CD14-positive monocyte (primary cell): Measurements from ENCODE around the gene MEOX2. TPM values are rescaled to one million over a fixed set of nuclear protein-coding genes. Genes with fewer than 3 reads are reported as not detected.

Source experiments
- DNase-seq, 3 donors: peaks; one replicate each; pipeline ENCODE4 v3.0.0-alpha.2; 2011 to 2022
- H2AFZ ChIP-seq: 2 replicates; pipeline ENCODE4 v1.6.0; 2012; ENCODE audit warnings: mild to moderate bottlenecking, low read depth, low read length, inconsistent platforms; ENCODE audit not compliant: insufficient read depth, poor library complexity, severe bottlenecking
- H3K27ac ChIP-seq, 2 donors: 1 replicate in 1 of 2; 2 replicates in 1 of 2; pipeline ENCODE4 v1.5.1; 2012 to 2013; ENCODE audit warnings: low read length in 2 of 2, control low read depth in 1 of 2, inconsistent platforms in 1 of 2, low read depth in 1 of 2, mild to moderate bottlenecking in 1 of 2
- H3K27me3 ChIP-seq, 2 donors: one replicate each; pipeline versions ENCODE4 v1.6.0 to v1.6.1; 2011 to 2013; ENCODE audit warnings: low read length in 2 of 2; ENCODE audit not compliant: control insufficient read depth in 2 of 2, insufficient read depth in 2 of 2
- H3K36me3 ChIP-seq, 2 donors: replicated peaks in 1 of 2; 1 replicate in 1 of 2; 2 replicates in 1 of 2; pipeline versions ENCODE4 v1.5.1 to v1.6.1; 2012 to 2013; ENCODE audit warnings: low read length in 2 of 2, control low read depth in 1 of 2, inconsistent platforms in 1 of 2, mild to moderate bottlenecking in 1 of 2; ENCODE audit not compliant: insufficient read depth in 2 of 2, control insufficient read depth in 1 of 2
- H3K4me1 ChIP-seq, 2 donors: 1 replicate in 1 of 2; 2 replicates in 1 of 2; pipeline versions ENCODE4 v1.5.1 to v1.6.1; 2012 to 2013; ENCODE audit warnings: low read length in 2 of 2, control low read depth in 1 of 2, inconsistent platforms in 1 of 2, mild to moderate bottlenecking in 1 of 2, moderate library complexity in 1 of 2; ENCODE audit not compliant: insufficient read depth in 2 of 2, control insufficient read depth in 1 of 2
- H3K4me2 ChIP-seq: replicated peaks from 2 replicates; pipeline ENCODE3; 2012; ENCODE audit warnings: low read length, moderate library complexity, mild to moderate bottlenecking; ENCODE audit not compliant: poor library complexity, severe bottlenecking; ENCODE audit errors: extremely low read depth
- H3K4me3 ChIP-seq, 3 experiments: fragments of 200-600 bp in 1 of 3; sonication (generic) in 1 of 3; replicated peaks in 1 of 3; 1 replicate in 2 of 3; 2 replicates in 1 of 3; pipeline ENCODE4 v1.5.1; 2011 to 2013; ENCODE audit warnings: low read length in 3 of 3, mild to moderate bottlenecking in 3 of 3, control low read depth in 2 of 3, low read depth in 2 of 3, inconsistent platforms in 1 of 3, moderate library complexity in 1 of 3
- H3K79me2 ChIP-seq: 2 replicates; pipeline ENCODE4 v1.6.0; 2012; ENCODE audit warnings: mild to moderate bottlenecking, control low read depth, inconsistent platforms, low read length, moderate library complexity; ENCODE audit not compliant: insufficient read depth
- H3K9ac ChIP-seq: 2 replicates; pipeline ENCODE4 v1.6.0; 2017; ENCODE audit warnings: low read length, mild to moderate bottlenecking; ENCODE audit not compliant: insufficient read depth, poor library complexity, severe bottlenecking
- H3K9me3 ChIP-seq, 2 donors: replicated peaks in 1 of 2; 1 replicate in 1 of 2; 2 replicates in 1 of 2; pipeline versions ENCODE4 v1.5.1 to v1.6.1; 2012 to 2013; ENCODE audit warnings: low read length in 2 of 2, control low read depth in 1 of 2; ENCODE audit not compliant: control insufficient read depth in 1 of 2, insufficient read depth in 1 of 2
- H4K20me1 ChIP-seq: 2 replicates; pipeline ENCODE4 v1.6.0; 2012; ENCODE audit warnings: mild to moderate bottlenecking, low read length, control low read depth, moderate library complexity; ENCODE audit not compliant: insufficient read depth
- H3K27ac Mint-ChIP-seq, 7 donors: one replicate each; pipeline ENCODE4 v1.8.0; 2020; ENCODE audit warnings: mild to moderate bottlenecking in 7 of 7, mixed read lengths in 7 of 7, moderate library complexity in 6 of 7, inconsistent platforms in 2 of 7
- H3K27me3 Mint-ChIP-seq, 3 donors: one replicate each; pipeline ENCODE4 v1.8.0; 2021 to 2022; ENCODE audit warnings: low read depth in 3 of 3, mild to moderate bottlenecking in 3 of 3, mixed read lengths in 3 of 3, moderate library complexity in 3 of 3, inconsistent platforms in 1 of 3
- H3K36me3 Mint-ChIP-seq, 2 donors: one replicate each; pipeline ENCODE4 v1.8.0; 2020; ENCODE audit warnings: mixed read lengths in 2 of 2, inconsistent platforms in 1 of 2, mild to moderate bottlenecking in 1 of 2
- H3K4me1 Mint-ChIP-seq: one replicate; pipeline ENCODE4 v1.8.0; 2020; ENCODE audit warnings: mild to moderate bottlenecking, mixed read lengths
- H3K4me3 Mint-ChIP-seq, 2 donors: one replicate each; pipeline ENCODE4 v1.8.0; 2020; ENCODE audit warnings: mild to moderate bottlenecking in 2 of 2, mixed read lengths in 2 of 2, moderate library complexity in 1 of 2
- H3K9me3 Mint-ChIP-seq, 7 donors: one replicate each; pipeline ENCODE4 v1.8.0; 2020 to 2022; ENCODE audit warnings: mixed read lengths in 7 of 7, mild to moderate bottlenecking in 6 of 7, moderate library complexity in 6 of 7, inconsistent platforms in 2 of 7
- WGBS: methylation state at CpG from one replicate; pipeline ENCODE4 v1.1.5; 2013; ENCODE audit warnings: missing lambda C conversion rate; ENCODE audit not compliant: insufficient coverage; 5-methylcytosine and 5-hydroxymethylcytosine counted together
- intact Hi-C, 2 donors: fragments of 100-400 bp; cut with micrococcal nuclease; formaldehyde crosslinking; loops; one replicate each; pipeline versions ENCODE4 v1.15.0 to v1.15.1; 2023
- polyA plus RNA-seq, 3 donors: library from polyadenylated mRNA; depleted of rRNA in 1 of 3; unstranded in 2 of 3; stranded (reverse) in 1 of 3; fragments of 300-500 nt in 2 of 3; fragments of >200 nt in 1 of 3; fragmentation: Illumina TruSeq in 2 of 3; gene quantifications; 1 replicate in 2 of 3; 2 replicates in 1 of 3; pipeline ENCODE4 v1.2.3, GENCODE V29; 2012 to 2021
- TF ChIP-seq, protein P1 (sequence below): fragments of 200-600 bp; IDR thresholded peaks from one replicate; pipeline ENCODE4 v1.8.0; 2022; ENCODE audit warnings: antibody characterized with exemption, mild to moderate bottlenecking

The MEOX2 gene
- polyA plus RNA-seq, 3 donors, result not detected

DNA sequence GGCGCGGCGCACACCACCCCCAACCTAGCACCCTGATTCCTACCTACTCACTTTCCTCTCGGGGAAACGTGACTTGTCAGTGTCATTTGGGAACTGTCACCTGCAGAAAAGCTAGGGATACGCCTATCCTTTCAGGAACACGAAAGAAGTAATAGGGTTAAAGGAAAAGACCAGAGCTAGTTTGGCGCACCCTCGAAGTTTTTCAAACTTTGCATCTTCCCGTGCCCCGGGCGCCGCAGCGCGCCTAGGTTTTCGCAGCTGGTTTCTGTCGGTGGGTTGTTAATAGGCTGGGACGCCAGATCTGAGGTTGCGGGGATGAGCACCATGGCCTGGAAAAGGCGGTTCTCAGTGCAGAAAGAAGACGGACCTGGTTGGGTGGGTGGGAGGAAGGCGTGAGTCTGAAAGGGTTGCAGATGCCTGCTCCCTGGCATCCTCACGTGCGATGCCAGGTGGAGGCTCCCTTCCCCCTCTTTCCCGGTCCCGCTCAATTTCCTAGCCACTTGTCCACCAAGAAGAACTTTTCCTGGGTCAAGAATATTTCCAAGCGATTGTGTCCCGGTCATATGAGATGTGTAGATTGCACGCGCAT lies 568 bp upstream of the MEOX2 start:
- Mint-ChIP-seq H3K36me3 (peaks cover 0 to 2% of the 10 kb centered on the region in 2 donors), H3K27ac (no peak overlapping the region), H3K4me1 (peaks cover 9% of the 10 kb centered on the region), H3K27me3 (peaks cover 50 to 54% (median 52%) of the 10 kb centered on the region in 3 donors), H3K4me3 (peak overlapping the region in 1 of 2 donors; percentile 90), H3K9me3 (peaks cover 0 to 19% (median 3%) of the 10 kb centered on the region in 7 donors)
- Histone ChIP-seq H3K9ac (no peak overlapping the region), H3K36me3 (no peaks in the 10 kb centered on the region), H3K4me3 (no peak overlapping the region), H3K4me1 (no peaks in the 10 kb centered on the region), H3K79me2 (no peaks in the 10 kb centered on the region), H2AFZ (no peak overlapping the region), H3K27me3 (peaks cover 44 to 66% of the 10 kb centered on the region in 2 donors), H4K20me1 (no peaks in the 10 kb centered on the region), H3K27ac (no peak overlapping the region), H3K4me2 (no peak overlapping the region), H3K9me3 (peaks cover 0 to 24% of the 10 kb centered on the region in 2 donors)
- WGBS, result 7% methylated on average over 24 of the region's 30 CpGs
- intact Hi-C loops, result no loop called here
- no peak for DNase-seq
- TF ChIP-seq, protein P1, sequence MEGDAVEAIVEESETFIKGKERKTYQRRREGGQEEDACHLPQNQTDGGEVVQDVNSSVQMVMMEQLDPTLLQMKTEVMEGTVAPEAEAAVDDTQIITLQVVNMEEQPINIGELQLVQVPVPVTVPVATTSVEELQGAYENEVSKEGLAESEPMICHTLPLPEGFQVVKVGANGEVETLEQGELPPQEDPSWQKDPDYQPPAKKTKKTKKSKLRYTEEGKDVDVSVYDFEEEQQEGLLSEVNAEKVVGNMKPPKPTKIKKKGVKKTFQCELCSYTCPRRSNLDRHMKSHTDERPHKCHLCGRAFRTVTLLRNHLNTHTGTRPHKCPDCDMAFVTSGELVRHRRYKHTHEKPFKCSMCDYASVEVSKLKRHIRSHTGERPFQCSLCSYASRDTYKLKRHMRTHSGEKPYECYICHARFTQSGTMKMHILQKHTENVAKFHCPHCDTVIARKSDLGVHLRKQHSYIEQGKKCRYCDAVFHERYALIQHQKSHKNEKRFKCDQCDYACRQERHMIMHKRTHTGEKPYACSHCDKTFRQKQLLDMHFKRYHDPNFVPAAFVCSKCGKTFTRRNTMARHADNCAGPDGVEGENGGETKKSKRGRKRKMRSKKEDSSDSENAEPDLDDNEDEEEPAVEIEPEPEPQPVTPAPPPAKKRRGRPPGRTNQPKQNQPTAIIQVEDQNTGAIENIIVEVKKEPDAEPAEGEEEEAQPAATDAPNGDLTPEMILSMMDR, result no peak

DNA sequence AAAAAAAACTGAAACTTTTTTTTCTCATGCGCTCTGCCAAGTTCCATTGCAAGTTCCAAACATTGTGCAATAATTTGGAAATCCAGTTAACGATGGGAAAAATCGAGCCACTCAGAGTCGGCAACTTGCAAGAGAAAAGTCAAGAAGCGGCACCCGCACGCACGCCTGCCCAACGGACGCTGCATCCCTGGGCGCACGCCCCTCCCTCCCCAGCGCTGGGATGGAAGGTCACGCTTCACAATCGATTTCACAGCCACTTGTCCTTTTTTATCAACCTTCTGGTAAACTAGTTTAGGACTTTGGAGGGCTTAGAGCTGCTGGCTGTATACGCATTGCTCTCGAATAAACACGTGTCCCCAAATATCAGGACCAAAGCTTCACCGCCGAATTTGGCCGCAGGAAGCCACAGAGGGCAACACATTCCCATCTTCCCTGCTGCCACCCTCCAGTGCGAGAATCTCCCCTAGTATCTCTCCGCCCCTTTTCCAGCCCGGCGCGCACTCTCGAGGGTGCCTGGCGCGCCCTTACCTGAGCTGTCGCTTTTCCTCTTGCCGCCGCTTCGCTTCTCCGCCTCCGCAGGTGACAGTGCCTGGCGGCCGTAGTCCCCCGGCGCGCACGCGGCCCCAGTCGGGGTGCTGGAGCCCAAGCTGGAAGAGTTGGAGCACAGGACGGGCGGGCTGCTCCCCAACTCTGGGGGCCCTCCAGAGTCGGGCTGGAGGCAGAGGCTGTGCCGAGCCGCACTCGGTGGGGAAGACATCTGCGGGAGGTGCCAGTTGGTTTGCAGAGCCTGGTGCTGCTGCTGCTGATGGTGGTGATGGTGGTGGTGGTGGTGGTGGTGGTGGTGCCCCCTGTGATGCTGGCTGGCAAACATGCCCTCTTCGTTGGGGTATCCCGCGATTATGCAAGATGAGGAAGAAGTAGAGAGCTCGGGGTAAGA lies 857 bp downstream of the MEOX2 start:
- intact Hi-C loops, result no loop called here
- Histone ChIP-seq H2AFZ (no peak overlapping the region), H3K4me1 (no peaks in the 10 kb centered on the region), H3K27ac (no peak overlapping the region), H3K9me3 (peaks cover 0 to 24% of the 10 kb centered on the region in 2 donors), H3K4me2 (no peak overlapping the region), H3K36me3 (no peaks in the 10 kb centered on the region), H3K27me3 (peaks cover 44 to 66% of the 10 kb centered on the region in 2 donors), H3K9ac (no peak overlapping the region), H3K4me3 (no peak overlapping the region), H3K79me2 (no peaks in the 10 kb centered on the region), H4K20me1 (no peaks in the 10 kb centered on the region)
- no peak overlapping the region for H3K27ac Mint-ChIP-seq
- peak overlapping the region in 1 of 2 donors; percentile 90 for H3K4me3 Mint-ChIP-seq
- WGBS, result 3% methylated on average over 51 of the region's 54 CpGs
- TF ChIP-seq, protein P1, result no peak
- H3K4me1 Mint-ChIP-seq, result peaks cover 9% of the 10 kb centered on the region
- H3K36me3 Mint-ChIP-seq, result peaks cover 0 to 2% of the 10 kb centered on the region in 2 donors
- H3K9me3 Mint-ChIP-seq, result peaks cover 0 to 19% (median 3%) of the 10 kb centered on the region in 7 donors
- no peak for DNase-seq
- peaks cover 51% of the 10 kb centered on the region in 3 donors for H3K27me3 Mint-ChIP-seq
